Measurements from ENCODE around the gene C5orf47. TPM values are rescaled to one million over a fixed set of nuclear protein-coding genes. Genes with fewer than 3 reads are reported as not detected.

C5orf47 gene, protein sequence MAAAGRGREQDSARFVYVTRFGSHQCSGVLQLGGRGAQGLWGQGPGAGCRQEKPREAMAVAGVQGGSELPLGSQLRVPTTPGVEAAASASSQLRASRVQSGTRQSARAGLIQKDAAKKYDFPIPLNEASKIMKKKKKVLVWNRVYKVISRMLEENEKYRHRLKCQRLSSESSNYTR
- not detected for total RNA-seq

DNA sequence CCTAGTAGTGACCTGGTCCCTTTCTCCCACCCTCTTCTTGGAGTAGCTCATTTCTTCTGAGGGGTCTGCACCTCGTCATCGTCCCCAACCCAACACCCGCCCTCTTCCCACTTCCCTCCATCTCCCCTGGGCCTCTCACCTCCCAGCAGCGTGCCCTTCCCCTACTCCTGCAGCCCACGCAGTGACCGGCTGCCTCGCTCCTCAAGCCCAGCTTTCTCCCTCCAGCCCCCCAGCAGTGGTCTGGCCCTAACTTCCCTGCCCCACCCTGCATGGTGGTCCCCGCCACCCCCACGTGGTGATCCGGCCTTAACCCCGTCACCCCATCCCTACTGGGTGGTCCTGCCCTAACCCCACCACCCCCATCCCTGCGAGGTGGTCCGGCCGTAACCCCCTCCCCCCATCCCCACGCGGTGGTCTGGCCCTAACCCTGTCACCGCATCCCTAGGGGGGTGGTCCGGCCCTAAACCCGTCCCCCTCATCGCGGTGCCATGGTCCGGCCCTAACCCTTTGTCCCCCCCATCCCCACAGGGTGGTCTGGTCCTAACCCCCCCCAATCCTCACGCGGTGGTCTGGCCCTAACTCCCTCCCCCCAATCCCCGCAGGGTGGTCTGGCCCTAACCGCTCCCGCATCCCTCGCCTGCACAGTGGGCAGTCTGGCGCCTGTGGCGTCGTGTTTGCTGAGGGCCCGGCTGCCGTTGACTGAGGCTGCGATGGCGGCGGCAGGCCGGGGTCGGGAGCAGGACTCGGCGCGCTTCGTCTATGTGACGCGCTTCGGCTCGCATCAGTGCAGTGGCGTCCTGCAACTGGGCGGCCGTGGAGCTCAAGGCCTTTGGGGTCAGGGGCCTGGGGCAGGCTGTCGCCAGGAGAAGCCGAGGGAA lies at the start of gene C5orf47:
Gene C5orf47 (plus strand): TSS at position 617 of the 878 bp plus-strand sequence. CDS start 94 bp downstream, at position 711.
- peaks cover 4% of the 10 kb centered on the region for H3K27me3 Mint-ChIP-seq
- H3K27ac Mint-ChIP-seq = no peak within 1 kb of the TSS
- H3K9me3 Mint-ChIP-seq = no peaks in the 10 kb centered on the region
- no peak for DNase-seq
- ATAC-seq (ENCODE audit: low read depth) = no peak
- no peak within 1 kb of the TSS for H3K4me3 Mint-ChIP-seq
- H3K4me1 Mint-ChIP-seq = no peaks in the 10 kb centered on the region
- no peaks in the 10 kb centered on the region for H3K36me3 Mint-ChIP-seq
- POLR2A ChIA-PET = no interaction called here

DNA sequence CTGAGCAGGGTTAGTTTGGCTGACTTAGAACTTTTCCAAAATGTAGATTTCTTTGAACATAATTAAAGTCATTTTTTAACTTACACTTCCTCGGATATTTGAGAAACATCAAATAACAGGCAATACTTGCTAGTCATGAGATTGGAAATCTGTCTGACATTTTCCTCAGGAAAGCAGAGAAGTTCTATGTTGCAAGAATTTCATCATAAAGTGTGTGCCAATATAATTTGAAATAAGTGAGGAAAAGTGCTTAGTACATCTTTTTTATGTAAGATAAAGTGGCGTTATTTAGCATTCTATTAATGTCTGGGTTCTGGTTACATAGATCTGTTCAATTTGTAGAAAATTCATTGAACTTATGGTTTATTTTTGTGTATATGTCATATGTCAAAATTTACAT lies 48.7 kb upstream of the C5orf47 start:
- Mint-ChIP-seq H3K36me3 (no peaks in the 10 kb centered on the region), H3K4me3 (no peak overlapping the region), H3K4me1 (no peaks in the 10 kb centered on the region), H3K27ac (no peak overlapping the region), H3K27me3 (no peaks in the 10 kb centered on the region), H3K9me3 (no peaks in the 10 kb centered on the region)
- DNase-seq (no peak), ATAC-seq (ENCODE audit: low read depth) (no peak)
- POLR2A ChIA-PET = no interaction called here

GRCh38 chr5:173941102-173941501 lies 47.9 kb upstream of the C5orf47 start:
- Mint-ChIP-seq H3K27ac (no peak overlapping the region), H3K36me3 (no peaks in the 10 kb centered on the region), H3K9me3 (no peaks in the 10 kb centered on the region), H3K4me1 (no peaks in the 10 kb centered on the region), H3K4me3 (no peak overlapping the region), H3K27me3 (no peaks in the 10 kb centered on the region)
- DNase-seq (no peak), ATAC-seq (ENCODE audit: low read depth) (no peak)
- POLR2A ChIA-PET = no interaction called here

GRCh38 chr5:173941758-173942401 lies 47.1 kb upstream of the C5orf47 start:
- Mint-ChIP-seq H3K36me3 (peaks cover 2% of the 10 kb centered on the region), H3K4me1 (no peaks in the 10 kb centered on the region), H3K4me3 (no peak overlapping the region), H3K9me3 (no peaks in the 10 kb centered on the region), H3K27ac (no peak overlapping the region), H3K27me3 (no peaks in the 10 kb centered on the region)
- DNase-seq = no peak
- ATAC-seq (ENCODE audit: low read depth) = no peak
- POLR2A ChIA-PET = no interaction called here

DNA sequence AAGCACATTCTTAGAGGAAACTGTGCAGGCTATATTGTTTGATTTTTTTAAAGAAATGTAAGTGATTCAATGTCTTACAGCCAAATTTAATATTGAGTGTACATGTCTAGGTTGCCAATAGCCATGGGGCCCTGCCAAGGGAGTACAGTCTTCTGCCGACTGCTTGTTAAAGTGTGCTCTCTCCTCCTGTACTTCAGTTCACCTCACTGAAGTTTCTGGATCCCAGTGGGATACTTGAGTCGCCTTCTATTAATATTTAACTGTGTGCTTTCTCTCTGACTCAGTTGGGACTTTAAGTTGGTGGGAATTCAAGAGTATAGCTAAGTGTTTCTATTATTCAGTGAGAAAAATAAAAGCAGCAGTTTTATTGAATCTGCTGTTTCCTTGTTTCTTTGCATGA lies 44.5 kb upstream of the C5orf47 start:
- ATAC-seq (ENCODE audit: low read depth) (no peak), DNase-seq (no peak)
- H3K4me1 Mint-ChIP-seq = no peaks in the 10 kb centered on the region
- H3K9me3 Mint-ChIP-seq = no peaks in the 10 kb centered on the region
- POLR2A ChIA-PET = no interaction called here
- H3K27me3 Mint-ChIP-seq = no peaks in the 10 kb centered on the region
- no peak overlapping the region for H3K4me3 Mint-ChIP-seq
- H3K36me3 Mint-ChIP-seq = peaks cover 8% of the 10 kb centered on the region
- H3K27ac Mint-ChIP-seq = no peak overlapping the region

DNA sequence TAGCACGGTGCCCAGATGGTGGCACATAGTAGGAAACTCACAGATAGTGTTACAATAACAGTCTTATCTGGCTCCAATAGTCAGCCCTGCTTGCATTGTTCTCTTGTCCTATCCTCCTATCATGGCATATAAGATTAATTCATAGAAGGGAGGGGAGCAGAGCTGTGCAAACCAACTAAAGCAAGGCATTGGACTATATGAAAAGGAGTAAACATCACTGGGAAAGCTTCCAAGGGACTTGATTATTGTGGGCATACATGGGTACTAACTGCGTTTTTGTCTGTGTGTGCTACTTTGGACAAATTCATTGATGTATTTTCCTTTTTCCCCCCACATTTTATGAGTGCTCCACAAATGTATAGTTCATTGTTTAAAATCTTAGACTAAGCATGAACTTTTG lies 43.8 kb upstream of the C5orf47 start:
- H3K4me3 Mint-ChIP-seq = no peak overlapping the region
- H3K27me3 Mint-ChIP-seq = no peaks in the 10 kb centered on the region
- H3K4me1 Mint-ChIP-seq = no peaks in the 10 kb centered on the region
- no peak for ATAC-seq (ENCODE audit: low read depth)
- H3K9me3 Mint-ChIP-seq = no peaks in the 10 kb centered on the region
- no peak overlapping the region for H3K27ac Mint-ChIP-seq
- DNase-seq = no peak
- POLR2A ChIA-PET = no interaction called here
- H3K36me3 Mint-ChIP-seq = peaks cover 12% of the 10 kb centered on the region

DNA sequence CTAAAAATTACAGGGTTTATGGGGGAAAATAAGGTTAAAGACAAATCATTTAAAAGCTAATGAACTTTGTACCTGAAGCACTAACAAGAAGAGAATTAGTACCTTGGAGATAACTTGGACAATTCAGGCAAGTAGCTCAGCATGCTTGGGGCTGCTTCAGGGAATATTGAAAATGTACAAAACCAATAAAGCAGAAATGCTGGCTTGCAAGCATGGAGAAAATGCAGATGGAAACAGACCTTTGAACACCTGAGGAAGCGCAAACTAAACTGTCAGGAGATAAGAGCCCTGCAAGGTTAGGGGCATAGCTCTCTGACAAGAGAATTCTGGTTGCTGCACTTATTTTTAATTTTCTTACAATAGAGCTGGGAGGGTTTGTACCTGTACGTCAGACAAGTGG lies 42.6 kb upstream of the C5orf47 start:
- Mint-ChIP-seq H3K27me3 (no peaks in the 10 kb centered on the region), H3K4me3 (no peak overlapping the region), H3K27ac (no peak overlapping the region), H3K36me3 (peaks cover 12% of the 10 kb centered on the region), H3K9me3 (no peaks in the 10 kb centered on the region), H3K4me1 (no peaks in the 10 kb centered on the region)
- ATAC-seq (ENCODE audit: low read depth) (no peak), DNase-seq (no peak)
- POLR2A ChIA-PET = no interaction called here

- Mint-ChIP-seq H3K4me1 (no peaks in the 10 kb centered on the region), H3K27ac (no peak overlapping the region), H3K27me3 (no peaks in the 10 kb centered on the region), H3K36me3 (peaks cover 25% of the 10 kb centered on the region), H3K4me3 (no peak overlapping the region), H3K9me3 (no peaks in the 10 kb centered on the region)
- no peak for DNase-seq
- POLR2A ChIA-PET = no interaction called here
- ATAC-seq (ENCODE audit: low read depth) = no peak
These were observed 38.1 kb upstream of the C5orf47 start for GRCh38 chr5:173950829-173951228.

- Mint-ChIP-seq H3K4me1 (no peaks in the 10 kb centered on the region), H3K27ac (no peak overlapping the region), H3K4me3 (no peak overlapping the region), H3K36me3 (peaks cover 19% of the 10 kb centered on the region), H3K27me3 (no peaks in the 10 kb centered on the region), H3K9me3 (no peaks in the 10 kb centered on the region)
- DNase-seq (no peak), ATAC-seq (ENCODE audit: low read depth) (no peak)
- POLR2A ChIA-PET = no interaction called here
These were observed 35.4 kb upstream of the C5orf47 start for GRCh38 chr5:173953528-173954090.

DNA sequence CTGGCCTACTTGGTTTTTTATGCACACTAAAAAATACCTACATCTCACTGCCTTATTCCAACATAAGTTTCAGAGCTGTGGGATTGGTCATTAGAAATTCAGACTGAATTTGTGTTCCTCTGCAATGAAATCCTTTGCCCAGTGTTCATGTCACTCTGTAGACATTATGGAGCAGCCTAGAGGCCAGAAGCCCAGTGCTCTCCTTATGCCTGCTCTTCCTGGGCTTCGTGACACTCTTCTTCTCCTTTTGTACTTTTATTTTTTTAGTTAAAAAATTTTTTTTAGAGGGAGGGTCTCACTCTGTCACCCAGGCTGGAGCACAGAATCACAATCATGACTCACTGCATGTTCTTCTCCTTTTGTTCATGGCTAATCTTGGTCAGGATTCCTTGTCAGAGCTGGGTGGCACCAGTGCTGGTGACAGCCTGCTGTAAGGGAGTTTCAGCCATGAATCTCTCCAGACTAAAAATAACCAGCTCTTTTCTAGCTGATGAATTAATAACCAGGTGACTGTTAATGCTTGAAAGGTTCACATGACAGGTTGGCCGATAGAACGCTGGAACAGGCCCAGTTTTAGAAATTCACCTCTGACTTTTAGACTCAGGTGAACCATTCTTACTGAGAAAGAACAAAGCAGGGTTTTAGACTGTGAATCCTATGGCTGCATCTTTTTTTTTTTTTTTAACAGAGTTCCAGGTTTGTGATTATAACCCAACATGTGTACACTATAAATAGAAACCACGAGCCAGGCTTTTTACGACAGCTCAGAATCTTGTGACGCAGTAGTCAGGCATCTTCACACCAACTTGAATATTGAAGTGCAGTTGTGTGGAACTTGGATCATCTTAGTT lies 34.1 kb upstream of the C5orf47 start:
- Mint-ChIP-seq H3K27me3 (no peaks in the 10 kb centered on the region), H3K36me3 (peaks cover 15% of the 10 kb centered on the region), H3K4me3 (no peak overlapping the region), H3K9me3 (no peaks in the 10 kb centered on the region), H3K27ac (no peak overlapping the region), H3K4me1 (no peaks in the 10 kb centered on the region)
- DNase-seq (no peak), ATAC-seq (ENCODE audit: low read depth) (no peak)
- POLR2A ChIA-PET = no interaction called here

DNA sequence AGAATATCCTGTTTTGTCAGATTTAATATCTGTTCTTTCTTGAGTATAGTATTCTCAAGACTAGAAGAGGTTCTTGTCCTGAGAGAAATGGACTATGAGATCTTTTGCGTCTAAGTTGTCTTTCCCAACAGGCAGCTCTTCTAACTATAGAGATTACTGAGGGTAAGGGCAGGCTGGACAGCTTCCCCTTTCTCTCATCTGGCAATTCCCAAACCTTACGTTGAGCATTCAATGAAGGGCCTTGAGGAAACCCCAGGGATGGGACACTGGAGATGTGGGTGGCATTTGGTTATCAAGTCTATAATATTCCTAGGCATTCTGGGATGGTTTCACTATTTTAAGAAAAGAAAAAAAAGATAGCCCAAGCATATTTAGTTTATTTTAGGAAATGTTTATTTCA lies 28.0 kb upstream of the C5orf47 start:
- Mint-ChIP-seq H3K36me3 (peaks cover 1% of the 10 kb centered on the region), H3K27me3 (no peaks in the 10 kb centered on the region), H3K9me3 (no peaks in the 10 kb centered on the region), H3K4me1 (peaks cover 1% of the 10 kb centered on the region), H3K27ac (no peak overlapping the region), H3K4me3 (no peak overlapping the region)
- DNase-seq = no peak
- POLR2A ChIA-PET = no interaction called here
- no peak for ATAC-seq (ENCODE audit: low read depth)

DNA sequence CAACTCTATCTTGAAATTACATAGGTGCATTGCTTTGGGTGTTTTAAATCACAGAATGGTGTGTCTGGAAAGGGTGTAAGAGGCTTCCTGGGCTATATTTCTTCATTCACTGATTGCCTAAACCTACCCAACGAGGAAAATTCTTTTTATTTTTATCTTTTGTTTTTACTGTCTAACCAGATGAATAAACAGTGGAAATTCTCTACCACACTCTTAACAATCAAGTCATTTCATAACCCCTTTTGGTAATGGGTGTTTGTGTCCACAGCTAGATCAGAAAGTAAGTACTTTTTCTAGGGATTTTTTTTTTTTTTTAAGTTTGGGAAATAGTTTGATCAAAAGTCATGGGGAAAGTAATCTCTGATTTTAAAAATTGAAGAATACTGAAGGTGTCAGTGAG lies 27.6 kb upstream of the C5orf47 start:
- H3K27me3 Mint-ChIP-seq = no peaks in the 10 kb centered on the region
- no peak overlapping the region for H3K4me3 Mint-ChIP-seq
- H3K4me1 Mint-ChIP-seq = peaks cover 1% of the 10 kb centered on the region
- H3K36me3 Mint-ChIP-seq = peaks cover 1% of the 10 kb centered on the region
- POLR2A ChIA-PET = no interaction called here
- no peak for DNase-seq
- no peak for ATAC-seq (ENCODE audit: low read depth)
- no peaks in the 10 kb centered on the region for H3K9me3 Mint-ChIP-seq
- no peak overlapping the region for H3K27ac Mint-ChIP-seq

DNA sequence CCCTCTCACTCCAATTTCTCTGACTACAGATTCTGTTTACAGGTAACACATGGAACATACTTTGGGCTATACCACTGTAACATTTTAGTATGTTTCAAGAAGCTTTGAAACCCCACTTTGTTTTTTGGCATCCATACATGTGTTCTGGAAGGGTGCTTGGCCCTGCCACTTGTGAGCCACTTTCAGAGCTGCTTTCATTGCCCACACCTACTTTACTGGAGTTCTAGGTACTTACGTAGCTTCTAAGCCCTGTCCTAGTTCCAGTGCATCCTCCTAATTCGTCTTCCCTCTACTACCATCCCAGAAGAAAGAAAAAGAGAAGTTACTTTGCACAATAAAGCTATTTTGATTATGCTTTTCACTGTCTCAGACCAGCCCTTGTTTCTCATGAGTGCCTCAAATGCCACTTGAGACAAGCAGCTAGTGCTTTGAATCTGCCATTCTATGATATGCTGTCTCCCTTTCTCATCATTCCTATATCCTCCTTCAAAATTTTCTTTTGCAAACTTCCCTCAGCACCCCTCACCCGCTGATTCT lies 26.5 kb upstream of the C5orf47 start:
- no peaks in the 10 kb centered on the region for H3K27me3 Mint-ChIP-seq
- no peak for ATAC-seq (ENCODE audit: low read depth)
- H3K9me3 Mint-ChIP-seq = no peaks in the 10 kb centered on the region
- H3K27ac Mint-ChIP-seq = no peak overlapping the region
- H3K36me3 Mint-ChIP-seq = peaks cover 1% of the 10 kb centered on the region
- DNase-seq = no peak
- POLR2A ChIA-PET = no interaction called here
- no peak overlapping the region for H3K4me3 Mint-ChIP-seq
- peaks cover 1% of the 10 kb centered on the region for H3K4me1 Mint-ChIP-seq

All from activated naive CD8-positive, alpha-beta T cell treated with anti-CD3 and anti-CD28 coated beads, Interleukin-2, amount 10 ng/mL, durations not matched to agents 7 days and 5 days (primary cell).